ENCODE measurements around the gene MSX1. TPM values are rescaled to one million over a fixed set of nuclear protein-coding genes. Genes with fewer than 3 reads are reported as not detected.

Gene MSX1
- total and polyA plus RNA-seq, 11 donors = 2.2 to 7.4 (median 4.2) TPM

GRCh38 chr4:4865705-4866123, 6.2 kb downstream of the MSX1 start:
- 2 to 8% (median 4%) methylated on average over 20 to 36 of the region's 36 CpGs for WGBS, 4 donors
- intact Hi-C loops (cut with DNase I) = loop anchor here in 3 of 10 donors (10.0 kb wide), 3 partner anchors 191 to 381 kb away; partner anchors contain the start of gene STX18 (in 1 of the 3)
- ATAC-seq = no peak
- TF ChIP-seq POLR2A (IDR thresholded peaks at IDR 0.05) (no peak), CTCF (IDR thresholded peaks at IDR 0.05) (no peak)
- Histone ChIP-seq H3K4me3 (peak overlapping the region in 11 of 12 donors; percentile 9 to 47 (median 38)), H3K27me3 (peaks cover 73 to 100% (median 97%) of the 10 kb centered on the region in 9 donors), H3K9me3 (no peaks in the 10 kb centered on the region), H3K4me1 (peaks cover 4 to 64% (median 23%) of the 10 kb centered on the region in 12 donors), H3K36me3 (peaks cover 0 to 20% (median 0%) of the 10 kb centered on the region in 9 donors), H3K27ac (no peak overlapping the region)
- peak in 1 of 5 donors; percentile 1 for DNase-seq

GRCh38 chr4:4866124-4866865, 6.8 kb downstream of the MSX1 start:
- TF ChIP-seq CTCF (IDR thresholded peaks at IDR 0.05) = no peak
- no peak for TF ChIP-seq POLR2A (IDR thresholded peaks at IDR 0.05)
- DNase-seq (peak in 1 of 5 donors; percentile 24), ATAC-seq (no peak)
- Histone ChIP-seq H3K27ac (no peak overlapping the region), H3K36me3 (peaks cover 0 to 20% (median 0%) of the 10 kb centered on the region in 9 donors), H3K27me3 (peaks cover 73 to 100% (median 97%) of the 10 kb centered on the region in 9 donors), H3K4me3 (peak overlapping the region in 11 of 12 donors; percentile 2 to 47 (median 38)), H3K9me3 (no peaks in the 10 kb centered on the region), H3K4me1 (peaks cover under 1 to 60% (median 19%) of the 10 kb centered on the region in 12 donors)
- intact Hi-C loops (cut with DNase I) = loop anchor here in 3 of 10 donors (10.0 kb wide), 3 partner anchors 191 to 381 kb away; partner anchors contain the start of gene STX18 (in 1 of the 3)
- WGBS, 4 donors = 1 to 4% (median 2%) methylated on average over 42 to 44 of the region's 44 CpGs

- Histone ChIP-seq H3K27ac (no peak overlapping the region), H3K4me1 (peaks cover 0 to 60% (median 18%) of the 10 kb centered on the region in 12 donors), H3K27me3 (peaks cover 73 to 100% (median 97%) of the 10 kb centered on the region in 9 donors), H3K9me3 (no peaks in the 10 kb centered on the region), H3K4me3 (peak overlapping the region in 11 of 12 donors; percentile 25 to 47 (median 38)), H3K36me3 (peaks cover 0 to 20% (median 0%) of the 10 kb centered on the region in 9 donors)
- intact Hi-C loops (cut with DNase I) = loop anchor here in 3 of 10 donors (10.0 kb wide), 3 partner anchors 192 to 382 kb away; partner anchors contain the start of gene STX18 (in 1 of the 3)
- no peak for TF ChIP-seq CTCF (IDR thresholded peaks at IDR 0.05)
- TF ChIP-seq POLR2A (IDR thresholded peaks at IDR 0.05) = no peak
- peak in 1 of 5 donors; percentile 21 for DNase-seq
- 2 to 3% (median 2%) methylated on average over 17 to 41 of the region's 41 CpGs for WGBS, 4 donors
- ATAC-seq = peak in 3 of 4 donors; percentile 18 to 43 (median 34)
Observed at GRCh38 chr4:4866866-4867374, 7.5 kb downstream of the MSX1 start.

Measured in heart left ventricle (tissue), 16 donors.